Stomach (tissue), 9 donors: ENCODE results near the gene LARP1. TPM values are rescaled to one million over a fixed set of nuclear protein-coding genes. Genes with fewer than 3 reads are reported as not detected.

Source experiments
- DNase-seq, 2 donors: peaks; one replicate each; pipeline versions ENCODE4 v3.0.0 to v3.0.0-alpha.2; 2013 to 2019
- H3K27ac ChIP-seq, 5 donors: fragments of 200-600 bp in 4 of 5; sonication (generic) in 4 of 5; one replicate each; pipeline ENCODE4 v1.5.1; 2013 to 2019; ENCODE audit warnings: mild to moderate bottlenecking in 1 of 5, moderate library complexity in 1 of 5
- H3K27me3 ChIP-seq, 3 donors: fragments of 200-600 bp; sonication (generic); one replicate each; pipeline ENCODE4 v1.5.1; 2017 to 2019; ENCODE audit warnings: mixed run types in 1 of 3
- H3K36me3 ChIP-seq, 4 donors: fragments of 200-600 bp; sonication (generic); 1 replicate in 3 of 4; 2 replicates in 1 of 4; pipeline ENCODE4 v1.5.1; 2016 to 2019
- H3K4me1 ChIP-seq, 4 donors: fragments of 200-600 bp; sonication (generic); one replicate each; pipeline ENCODE4 v1.5.1; 2016 to 2019
- H3K4me3 ChIP-seq, 4 donors: fragments of 200-600 bp; sonication (generic) in 3 of 4; one replicate each; pipeline ENCODE4 v1.5.1; 2016 to 2019; ENCODE audit warnings: mild to moderate bottlenecking in 1 of 4
- H3K9me3 ChIP-seq, 4 donors: fragments of 200-600 bp; sonication (generic); one replicate each; pipeline ENCODE4 v1.5.1; 2016 to 2019
- EP300 ChIP-seq: sonication (generic); formaldehyde crosslinking; IDR thresholded peaks from one replicate; pipeline ENCODE4 v1.6.1; 2017; ENCODE audit warnings: antibody characterized with exemption
- POLR2A ChIP-seq, 4 donors: fragments of 450-650 bp; IDR thresholded peaks; one replicate each; pipeline ENCODE4 v1.6.1; 2016; ENCODE audit warnings: antibody characterized with exemption in 4 of 4, control low read depth in 2 of 4, mild to moderate bottlenecking in 1 of 4, moderate library complexity in 1 of 4
- POLR2AphosphoS5 ChIP-seq, 3 donors: sonication (generic); formaldehyde crosslinking; IDR thresholded peaks; one replicate each; pipeline ENCODE4 v1.6.1; 2016; ENCODE audit warnings: antibody characterized with exemption in 3 of 3
- WGBS, 5 donors: extraction: QIAGEN DNeasy Blood & Tissue Kit in 3 of 5; methylation state at CpG; one replicate each; pipeline versions ENCODE4 v1.1.5 to v1.1.7; 2013 to 2018; 5-methylcytosine and 5-hydroxymethylcytosine counted together
- intact Hi-C: fragments of 100-400 bp; cut with DNase I; formaldehyde crosslinking; loops from one replicate; pipeline ENCODE4 v1.15.1; 2023; ENCODE audit warnings: low total_unique reads
- polyA plus RNA-seq, 3 donors: library from polyadenylated mRNA; stranded (reverse); fragments of 200-250 nt; gene quantifications; one replicate each; pipeline ENCODE4 v1.2.3, GENCODE V29; 2013
- total RNA-seq, 5 donors: library from RNA; depleted of rRNA; stranded (reverse); fragments of >200 nt; gene quantifications; one replicate each; pipeline versions ENCODE4 v1.1.0 to v1.2.3, GENCODE V29; 2014 to 2016
- TF ChIP-seq, protein P1 (sequence below), 7 experiments: fragments of 450-650 bp in 4 of 7; fragments of 200-600 bp in 3 of 7; sonication (generic) in 3 of 7; IDR thresholded peaks; one replicate each; pipeline ENCODE4 v1.5.1; 2016 to 2019; ENCODE audit warnings: antibody characterized with exemption in 7 of 7, control low read depth in 2 of 7, mild to moderate bottlenecking in 1 of 7
- donor health status: healthy with polysubstance abuse.
- donor health status: Bipolar disorder and iron deficiency.
- donor health status: healthy.

Gene LARP1
- total and polyA plus RNA-seq, 8 donors = 15.0 to 211 (median 83.7) TPM

DNA sequence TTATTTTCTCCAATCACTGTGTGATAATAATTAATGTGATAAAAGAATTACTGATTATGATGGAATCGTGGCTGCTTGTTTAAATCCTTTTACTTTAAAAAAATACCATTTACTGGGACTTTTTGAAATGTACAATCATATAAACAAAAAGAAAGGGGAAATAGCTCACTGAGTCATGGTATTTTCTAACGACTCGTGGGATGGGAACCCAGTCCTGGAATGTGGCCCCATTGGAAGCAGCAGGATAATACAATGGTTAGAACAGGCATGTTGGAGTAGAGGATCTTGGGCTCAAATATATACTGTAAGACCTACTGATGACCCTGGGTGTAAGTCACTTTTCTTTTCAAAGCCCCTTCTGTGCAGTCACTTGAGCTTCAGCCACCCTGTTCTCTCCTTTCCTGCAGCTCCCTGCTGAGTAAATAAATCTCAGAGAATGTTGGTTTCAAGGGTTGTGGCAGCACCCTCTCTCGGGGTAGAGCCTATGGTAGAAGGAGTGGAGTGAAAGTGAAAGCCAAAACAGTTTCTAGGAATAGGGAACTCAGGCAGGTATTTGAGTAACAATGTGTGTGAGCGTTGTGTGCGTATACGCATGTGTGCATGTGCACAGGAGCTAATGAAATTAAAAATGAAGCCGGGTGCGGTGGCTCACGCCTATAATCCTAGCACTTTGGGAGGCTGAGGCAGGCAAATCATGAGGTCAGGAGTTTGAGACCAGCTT is 40.8 kb upstream of the LARP1 start:
- peak; percentile 46 to 84 for DNase-seq
- H3K27me3 ChIP-seq = no peaks in the 10 kb centered on the region
- H3K4me1 ChIP-seq = peaks cover 0 to 34% (median 18%) of the 10 kb centered on the region in 4 donors
- intact Hi-C loops = no loop called here
- 19 to 36% (median 28%) methylated on average over 10 of the region's 10 CpGs for WGBS, 5 donors
- peak overlapping the region; percentile 49 to 86 (median 84) for H3K27ac ChIP-seq
- TF ChIP-seq, protein P1, sequence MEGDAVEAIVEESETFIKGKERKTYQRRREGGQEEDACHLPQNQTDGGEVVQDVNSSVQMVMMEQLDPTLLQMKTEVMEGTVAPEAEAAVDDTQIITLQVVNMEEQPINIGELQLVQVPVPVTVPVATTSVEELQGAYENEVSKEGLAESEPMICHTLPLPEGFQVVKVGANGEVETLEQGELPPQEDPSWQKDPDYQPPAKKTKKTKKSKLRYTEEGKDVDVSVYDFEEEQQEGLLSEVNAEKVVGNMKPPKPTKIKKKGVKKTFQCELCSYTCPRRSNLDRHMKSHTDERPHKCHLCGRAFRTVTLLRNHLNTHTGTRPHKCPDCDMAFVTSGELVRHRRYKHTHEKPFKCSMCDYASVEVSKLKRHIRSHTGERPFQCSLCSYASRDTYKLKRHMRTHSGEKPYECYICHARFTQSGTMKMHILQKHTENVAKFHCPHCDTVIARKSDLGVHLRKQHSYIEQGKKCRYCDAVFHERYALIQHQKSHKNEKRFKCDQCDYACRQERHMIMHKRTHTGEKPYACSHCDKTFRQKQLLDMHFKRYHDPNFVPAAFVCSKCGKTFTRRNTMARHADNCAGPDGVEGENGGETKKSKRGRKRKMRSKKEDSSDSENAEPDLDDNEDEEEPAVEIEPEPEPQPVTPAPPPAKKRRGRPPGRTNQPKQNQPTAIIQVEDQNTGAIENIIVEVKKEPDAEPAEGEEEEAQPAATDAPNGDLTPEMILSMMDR (IDR thresholded peaks at IDR 0.05) = no peak
- TF ChIP-seq POLR2AphosphoS5 (IDR thresholded peaks at IDR 0.05) = peak in 2 of 3 donors; percentile 35 to 72
- peak overlapping the region; percentile 20 to 45 (median 36) for H3K4me3 ChIP-seq
- H3K9me3 ChIP-seq = no peaks in the 10 kb centered on the region
- H3K36me3 ChIP-seq = no peaks in the 10 kb centered on the region

DNA sequence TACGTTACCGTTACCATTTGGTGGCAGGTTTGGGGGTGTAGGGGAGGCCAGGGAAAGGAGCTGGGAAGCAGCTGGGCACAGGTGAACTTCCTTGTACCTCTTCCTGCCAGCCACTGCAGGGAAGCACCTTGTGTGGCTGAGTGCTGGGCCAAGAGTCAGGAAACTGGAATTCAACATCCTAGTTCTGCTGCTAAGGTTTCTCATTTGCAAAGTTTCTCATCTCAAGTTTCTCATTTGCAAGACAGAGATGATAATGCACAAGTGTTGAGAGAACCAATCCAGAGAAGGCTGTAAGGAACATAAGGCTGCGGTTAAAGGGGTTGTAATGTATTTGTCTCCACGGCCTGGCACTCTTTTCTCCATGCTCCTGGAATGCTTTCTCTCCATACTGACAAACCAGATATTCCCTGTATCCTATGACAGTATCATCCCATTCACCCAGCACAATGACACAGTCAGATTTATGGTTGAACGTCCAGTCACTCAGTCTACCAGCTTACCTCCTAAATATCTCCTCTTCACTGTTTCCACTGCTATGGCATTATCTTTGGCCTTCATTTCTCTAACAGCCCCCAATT is 33.6 kb upstream of the LARP1 start:
- Histone ChIP-seq H3K27ac (no peak overlapping the region), H3K9me3 (no peaks in the 10 kb centered on the region), H3K4me3 (no peak overlapping the region), H3K4me1 (peaks cover 12 to 21% (median 14%) of the 10 kb centered on the region in 4 donors), H3K27me3 (no peaks in the 10 kb centered on the region), H3K36me3 (no peaks in the 10 kb centered on the region)
- intact Hi-C loops = no loop called here
- TF ChIP-seq, protein P1 (IDR thresholded peaks at IDR 0.05) = no peak
- no peak for TF ChIP-seq POLR2AphosphoS5 (IDR thresholded peaks at IDR 0.05)
- no peak for TF ChIP-seq EP300
- no peak for TF ChIP-seq POLR2A (IDR thresholded peaks at IDR 0.05)
- no peak for DNase-seq
- WGBS, 5 donors = 73 to 81% (median 74%) methylated on average over 5 of the region's 5 CpGs

DNA sequence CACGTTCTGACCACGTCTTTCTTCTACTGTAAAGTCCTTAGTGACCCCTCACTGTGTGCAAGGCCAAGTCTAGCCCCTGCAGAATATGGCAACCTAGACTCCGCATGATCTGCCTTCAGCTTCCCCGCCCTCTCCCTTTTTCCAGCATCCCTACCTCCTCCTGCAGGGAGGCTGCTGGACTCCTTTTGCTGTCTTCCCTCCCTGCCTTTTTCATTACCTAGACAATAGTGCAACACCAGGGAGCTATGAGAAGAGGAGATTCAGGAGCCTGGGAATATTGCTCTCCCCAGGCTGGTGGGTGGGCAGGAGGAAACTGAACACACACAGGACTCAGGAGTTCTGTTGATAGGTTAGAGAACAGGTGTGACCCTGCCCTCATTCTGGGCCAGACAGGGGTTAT is 33.1 kb upstream of the LARP1 start:
- intact Hi-C loops = no loop called here
- no peak for DNase-seq
- WGBS, 5 donors = 84 to 91% (median 89%) methylated on average over 4 of the region's 4 CpGs
- Histone ChIP-seq H3K9me3 (no peaks in the 10 kb centered on the region), H3K4me3 (no peak overlapping the region), H3K27me3 (no peaks in the 10 kb centered on the region), H3K27ac (no peak overlapping the region), H3K36me3 (no peaks in the 10 kb centered on the region), H3K4me1 (peaks cover 12 to 21% (median 14%) of the 10 kb centered on the region in 4 donors)
- TF ChIP-seq POLR2A (IDR thresholded peaks at IDR 0.05) (no peak), POLR2AphosphoS5 (IDR thresholded peaks at IDR 0.05) (no peak), EP300 (no peak)
- TF ChIP-seq, protein P1 (IDR thresholded peaks at IDR 0.05) = no peak

DNA sequence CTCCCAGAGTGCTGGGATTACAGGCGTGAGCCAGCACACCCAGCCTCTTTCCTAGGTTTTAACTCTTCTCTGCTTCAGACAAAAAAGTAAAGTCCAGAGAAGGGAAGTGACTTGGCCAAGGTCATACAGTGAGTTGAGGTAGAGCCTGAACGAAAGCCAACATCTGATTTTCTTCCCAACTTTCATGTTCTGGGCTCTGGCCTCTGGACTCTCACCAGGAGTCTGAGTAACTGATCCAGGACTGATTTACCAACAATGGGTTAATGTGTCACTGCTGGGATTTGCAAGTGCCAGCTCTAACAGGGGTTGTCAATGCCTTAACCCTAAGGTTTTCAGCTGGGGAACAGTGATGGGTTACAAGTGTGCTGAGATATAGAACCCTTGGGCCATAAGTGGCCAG is 32.2 kb upstream of the LARP1 start:
- H3K27ac ChIP-seq = peak overlapping the region in 1 of 5 donors; percentile 7
- TF ChIP-seq EP300 (no peak), POLR2AphosphoS5 (IDR thresholded peaks at IDR 0.05) (no peak), POLR2A (IDR thresholded peaks at IDR 0.05) (no peak)
- TF ChIP-seq, protein P1 (IDR thresholded peaks at IDR 0.05) = no peak
- H3K4me3 ChIP-seq = no peak overlapping the region
- no peaks in the 10 kb centered on the region for H3K36me3 ChIP-seq
- no peaks in the 10 kb centered on the region for H3K9me3 ChIP-seq
- H3K27me3 ChIP-seq = no peaks in the 10 kb centered on the region
- H3K4me1 ChIP-seq = peaks cover 12 to 21% (median 14%) of the 10 kb centered on the region in 4 donors
- intact Hi-C loops = no loop called here
- WGBS, 5 donors = 74 to 100% (median 90%) methylated on average over 2 of the region's 2 CpGs
- no peak for DNase-seq
